ENCODE measurements around the gene RFC2. TPM values are rescaled to one million over a fixed set of nuclear protein-coding genes. Genes with fewer than 3 reads are reported as not detected.
A peak's percentile ranks its signal among the peaks of the same experiment; 100 is the strongest.
"Not testable (repeated sequence)": the region's sequence is repeated elsewhere in the genome, so short reads cannot be mapped to it uniquely, and the experiment has no call there.

Gene RFC2
- total RNA-seq, 2 experiments from 2014 or later = 52.2 to 62.9 TPM

DNA sequence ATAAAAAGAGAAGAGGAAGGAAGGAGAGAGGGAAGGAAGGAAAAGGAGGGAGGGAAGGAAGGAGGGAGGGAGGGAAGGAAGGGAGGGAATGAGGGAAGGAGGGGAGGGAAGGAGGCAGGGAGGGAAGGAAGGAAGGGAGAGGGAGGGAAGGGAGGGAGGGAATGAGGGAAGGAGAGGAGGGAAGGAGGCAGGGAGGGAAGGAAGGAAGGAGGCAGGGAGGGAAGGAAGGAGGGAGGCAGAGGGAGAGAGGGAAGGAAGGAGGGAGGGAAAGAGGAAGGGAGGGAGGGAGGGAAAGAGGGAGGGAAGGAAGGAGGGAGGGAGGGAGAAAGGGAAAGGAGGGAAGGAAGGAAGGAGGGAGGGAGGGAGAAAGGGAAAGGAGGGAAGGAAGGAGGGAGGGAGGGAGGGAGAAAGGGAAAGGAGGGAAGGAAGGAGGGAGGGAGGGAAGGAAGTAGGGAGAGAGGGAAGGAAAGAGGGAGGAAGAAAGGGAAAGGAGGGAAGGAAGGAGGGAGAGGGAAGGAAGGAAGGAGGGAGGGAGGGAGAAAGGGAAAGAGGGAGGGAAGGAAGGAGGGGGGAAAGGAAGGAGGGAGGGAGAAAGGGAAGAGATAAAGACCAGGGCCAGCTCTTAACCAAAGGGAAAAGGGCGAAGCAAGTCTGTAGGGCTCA lies 50.1 kb downstream of the RFC2 start:
- H3K36me3 Mint-ChIP-seq (ENCODE audit: low read depth) = no peaks in the 10 kb centered on the region
- POLR2A ChIA-PET = no interaction called here
- no peaks in the 10 kb centered on the region for H3K9me3 Mint-ChIP-seq
- no peaks in the 10 kb centered on the region for H3K27me3 Mint-ChIP-seq
- no peak overlapping the region for H3K27ac Mint-ChIP-seq
- peaks cover 26% of the 10 kb centered on the region for H3K4me1 Mint-ChIP-seq
- CTCF ChIA-PET = interaction anchor here (0.6 to 1.0 kb wide), 3 partner anchors 18 to 1336 kb away, joined by 3 to 4 read pairs (median 3); no protein-coding TSS in a partner anchor
- DNase-seq = no peak
- H3K4me3 Mint-ChIP-seq = no peak overlapping the region

DNA sequence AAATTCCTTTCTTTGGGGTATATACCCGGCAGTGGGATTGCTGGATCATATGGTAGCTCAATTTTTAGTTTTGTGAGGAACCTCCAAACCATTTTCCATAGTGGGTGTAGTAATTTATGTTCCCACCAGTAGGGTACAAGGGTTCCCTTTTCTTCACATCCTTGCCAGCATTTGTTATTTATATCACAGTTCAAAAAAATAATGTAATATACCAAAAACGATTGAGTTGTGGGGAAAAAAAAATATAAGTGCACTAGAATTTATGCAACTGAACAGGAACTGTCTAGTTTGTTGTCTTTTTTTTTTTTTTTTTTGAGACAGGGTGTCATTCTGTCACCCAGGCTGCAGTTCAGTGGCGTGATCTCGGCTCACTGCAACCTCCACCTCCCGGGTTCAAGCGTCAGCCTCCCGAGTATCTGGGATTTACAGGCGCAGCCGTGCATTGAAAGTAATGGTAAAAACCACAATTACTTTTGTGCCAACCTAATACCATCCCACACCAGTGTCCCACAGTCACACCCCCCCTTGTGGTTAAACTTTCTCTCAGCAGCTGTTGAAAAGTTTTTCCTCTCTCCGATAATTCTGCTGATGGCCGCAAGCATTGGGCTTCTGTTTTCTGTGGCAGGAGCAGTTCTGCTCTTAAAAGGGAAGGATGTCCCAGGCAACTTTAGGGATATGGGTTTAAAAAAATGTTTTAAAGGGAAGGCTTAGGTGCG lies 51.2 kb downstream of the RFC2 start:
- no peaks in the 10 kb centered on the region for H3K27me3 Mint-ChIP-seq
- H3K9me3 Mint-ChIP-seq = no peaks in the 10 kb centered on the region
- ChIA-PET CTCF (interaction anchor here (0.6 to 1.0 kb wide), 3 partner anchors 363 to 1861 kb away, joined by 3 to 4 read pairs (median 3); no protein-coding TSS in a partner anchor), POLR2A (no interaction called here)
- H3K4me1 Mint-ChIP-seq = peaks cover 22% of the 10 kb centered on the region
- H3K27ac Mint-ChIP-seq = no peak overlapping the region
- no peaks in the 10 kb centered on the region for H3K36me3 Mint-ChIP-seq (ENCODE audit: low read depth)
- no peak overlapping the region for H3K4me3 Mint-ChIP-seq
- no peak for DNase-seq

DNA sequence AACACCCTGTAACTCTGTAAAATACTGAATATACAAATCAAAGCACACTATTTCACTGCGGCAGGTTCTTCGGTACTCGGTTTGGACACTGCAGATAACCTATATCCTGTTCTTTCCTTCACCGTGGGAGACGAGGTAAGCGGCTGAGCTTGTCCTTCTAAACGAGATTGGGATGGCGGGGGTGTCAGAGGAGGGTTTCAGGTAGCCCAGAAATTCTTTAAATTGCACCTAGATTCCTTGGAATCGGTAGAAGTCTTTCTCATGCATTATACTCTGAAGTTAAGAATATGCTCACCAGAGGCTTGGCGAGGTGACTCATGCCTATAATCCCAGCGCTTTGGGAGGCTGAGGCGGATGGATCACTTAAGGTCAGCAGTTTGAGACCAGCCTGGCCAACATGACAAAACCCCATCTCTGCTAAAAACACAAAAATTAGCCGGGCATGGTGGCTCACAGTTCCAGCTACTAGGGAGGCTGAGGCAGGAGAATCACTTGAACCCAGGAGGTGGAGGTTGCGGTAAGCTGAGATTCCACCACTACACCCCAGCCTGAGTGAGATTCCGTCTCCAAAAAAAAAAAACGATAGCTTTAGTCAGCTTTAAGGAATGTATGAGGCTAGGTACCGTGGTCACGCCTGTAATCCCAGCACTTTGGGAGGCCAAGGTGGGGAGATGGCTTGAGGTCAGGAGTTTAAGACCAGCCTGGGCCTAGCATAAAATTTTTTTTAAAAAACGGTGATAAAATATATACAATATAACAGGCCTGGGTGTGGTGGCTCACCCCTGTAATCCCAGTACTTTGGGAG lies 54.4 kb downstream of the RFC2 start:
- no peaks in the 10 kb centered on the region for H3K27me3 Mint-ChIP-seq
- ChIA-PET CTCF (interaction anchor here (0.8 kb wide), 1 partner anchor 8 kb away, joined by 3 read pairs; no protein-coding TSS in a partner anchor), POLR2A (interaction anchor here (0.7 kb wide), 1 partner anchor 55 kb away, joined by 4 read pairs; no protein-coding TSS in a partner anchor)
- H3K36me3 Mint-ChIP-seq (ENCODE audit: low read depth) = peaks cover 18% of the 10 kb centered on the region
- H3K4me3 Mint-ChIP-seq = no peak overlapping the region
- H3K9me3 Mint-ChIP-seq = no peaks in the 10 kb centered on the region
- H3K4me1 Mint-ChIP-seq = peaks cover 19% of the 10 kb centered on the region
- no peak for DNase-seq
- peak overlapping the region; percentile 15 for H3K27ac Mint-ChIP-seq

DNA sequence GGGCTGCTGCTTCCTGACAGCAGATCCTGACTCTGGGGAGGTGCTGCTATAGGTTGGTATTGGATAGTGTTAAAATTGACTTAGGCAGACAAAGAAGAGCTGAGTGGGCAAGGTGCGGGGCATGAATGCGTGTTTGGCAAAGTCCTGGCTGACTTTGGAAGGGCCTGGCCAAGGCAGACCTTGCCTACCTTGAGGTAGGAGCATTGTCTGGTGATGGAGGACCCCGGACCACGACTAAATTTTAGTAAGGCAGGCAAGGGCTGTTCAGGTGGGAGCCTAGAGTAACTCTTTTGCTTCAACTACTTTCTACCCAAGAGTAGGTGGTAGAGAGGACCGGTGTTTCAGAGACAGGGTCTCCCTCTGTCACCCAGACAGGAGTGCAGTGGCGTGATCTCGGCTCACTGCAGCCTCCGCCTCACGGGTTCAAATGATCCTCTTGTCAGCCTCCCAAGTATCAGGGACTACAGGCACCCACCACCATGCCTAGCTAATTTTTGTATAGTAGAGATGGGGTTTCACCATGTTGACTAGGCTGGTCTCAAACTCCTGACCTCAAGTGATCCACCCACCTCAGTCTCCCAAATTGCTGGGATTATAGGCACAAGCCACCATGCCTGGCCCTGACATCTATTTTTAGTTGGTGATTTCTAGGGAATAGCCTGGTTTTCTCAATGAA lies 56.6 kb downstream of the RFC2 start:
- POLR2A ChIA-PET = no interaction called here
- H3K9me3 Mint-ChIP-seq = no peaks in the 10 kb centered on the region
- H3K27me3 Mint-ChIP-seq = no peaks in the 10 kb centered on the region
- no peak for DNase-seq
- H3K4me3 Mint-ChIP-seq = no peak overlapping the region
- H3K36me3 Mint-ChIP-seq (ENCODE audit: low read depth) = peaks cover 30% of the 10 kb centered on the region
- peaks cover 11% of the 10 kb centered on the region for H3K4me1 Mint-ChIP-seq
- H3K27ac Mint-ChIP-seq = no peak overlapping the region
- CTCF ChIA-PET = interaction anchor here (0.6 to 2.1 kb wide), 2 partner anchors 9 to 22 kb away, joined by 3 to 7 read pairs; no protein-coding TSS in a partner anchor

DNA sequence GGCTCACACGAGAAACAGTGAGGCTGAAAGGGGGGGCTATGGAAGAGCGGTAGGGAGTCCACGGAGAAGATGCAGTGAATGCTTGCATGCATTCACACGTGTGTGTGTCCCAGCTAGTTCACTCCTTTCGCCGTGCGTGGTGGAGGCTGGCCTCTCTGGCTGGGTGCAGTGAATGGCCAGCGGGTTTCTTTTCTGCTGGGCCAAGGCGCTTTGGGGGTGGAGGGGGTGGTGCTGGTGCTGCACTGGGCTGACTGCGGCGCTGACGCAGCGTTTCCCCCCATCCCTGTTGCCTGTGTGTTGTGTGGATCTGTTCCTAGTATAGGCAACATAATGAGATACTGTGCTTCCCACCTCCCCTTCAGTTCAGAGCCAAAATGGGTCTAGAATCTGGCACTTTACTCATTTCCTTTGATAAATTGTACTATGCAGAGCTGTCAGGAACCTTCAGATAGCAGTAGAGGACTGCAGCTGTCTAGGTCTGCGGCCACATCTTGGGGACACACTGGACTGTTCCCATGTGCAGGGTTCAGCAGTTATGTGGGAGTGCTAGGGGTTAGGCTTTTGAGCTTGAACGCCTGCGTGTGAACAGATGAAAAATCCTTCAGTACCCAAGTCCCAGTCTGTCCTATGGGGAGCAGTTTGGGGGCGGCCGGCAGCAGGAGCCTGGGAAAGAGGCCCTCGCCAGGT lies 58.1 kb downstream of the RFC2 start:
- H3K27me3 Mint-ChIP-seq, DNase-seq, POLR2A ChIA-PET, H3K4me3 Mint-ChIP-seq, H3K9me3 Mint-ChIP-seq, CTCF ChIA-PET: not testable (repeated sequence)
- H3K4me1 Mint-ChIP-seq = peaks cover 10% of the 10 kb centered on the region
- peaks cover 40% of the 10 kb centered on the region for H3K36me3 Mint-ChIP-seq (ENCODE audit: low read depth)
- H3K27ac Mint-ChIP-seq = peak overlapping the region; percentile 82

DNA sequence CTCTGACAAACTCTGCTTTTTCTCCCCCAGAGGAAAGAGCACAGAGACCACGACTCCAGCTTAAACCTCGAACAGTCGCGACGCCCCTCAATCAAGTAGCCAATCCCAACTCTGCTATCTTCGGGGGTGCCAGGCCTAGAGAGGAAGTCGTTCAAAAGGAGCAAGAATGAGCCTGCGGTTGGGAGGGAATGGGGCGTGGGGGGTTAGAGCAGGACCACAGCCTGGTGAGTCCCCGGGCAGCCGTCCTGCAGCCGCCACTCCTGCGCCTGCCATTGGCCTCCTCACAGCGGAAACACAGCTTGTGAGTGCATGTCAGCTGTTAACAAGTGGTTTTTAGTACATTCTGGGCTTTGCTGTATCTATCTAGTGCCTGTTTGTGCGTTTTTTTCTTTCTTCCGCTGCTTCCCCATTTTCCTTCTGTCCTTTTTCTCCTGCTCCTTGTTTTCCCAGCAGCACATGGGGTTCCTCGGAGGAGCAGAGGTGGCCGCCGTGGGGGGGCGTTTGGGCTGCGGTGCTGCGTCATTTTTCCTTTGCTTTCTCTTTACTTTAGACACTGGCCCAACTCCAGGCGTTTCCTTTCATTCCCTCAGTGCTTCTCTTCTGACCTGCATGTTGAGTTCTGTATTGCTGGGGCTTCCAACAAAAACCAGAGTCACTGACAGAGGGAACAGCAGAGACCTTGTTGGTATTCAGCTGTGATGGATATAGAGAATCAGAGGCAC lies 58.9 kb downstream of the RFC2 start:
- DNase-seq, H3K4me3 Mint-ChIP-seq, H3K9me3 Mint-ChIP-seq, H3K27me3 Mint-ChIP-seq, POLR2A ChIA-PET, CTCF ChIA-PET: not testable (repeated sequence)
- Mint-ChIP-seq H3K4me1 (peaks cover 10% of the 10 kb centered on the region), H3K36me3 (ENCODE audit: low read depth) (peaks cover 44% of the 10 kb centered on the region), H3K27ac (peak overlapping the region; percentile 66)

DNA sequence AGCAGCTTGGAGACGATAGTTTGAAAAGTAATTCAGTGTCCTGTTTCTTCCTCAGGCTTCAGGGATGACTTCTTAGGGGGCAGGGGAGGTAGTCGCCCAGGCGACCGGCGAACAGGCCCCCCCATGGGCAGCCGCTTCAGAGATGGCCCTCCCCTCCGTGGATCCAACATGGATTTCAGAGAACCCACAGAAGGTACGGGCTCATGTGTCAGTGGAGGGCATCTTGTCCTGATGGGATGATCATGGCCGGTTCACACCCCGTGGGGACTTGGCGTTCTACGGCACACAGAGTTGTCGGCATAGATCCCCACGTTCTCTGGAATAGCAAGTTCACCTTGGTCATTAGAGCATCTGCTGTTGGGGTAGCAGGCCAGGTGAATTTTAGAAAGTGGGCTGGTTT lies 59.5 kb downstream of the RFC2 start:
- no peaks in the 10 kb centered on the region for H3K9me3 Mint-ChIP-seq
- peaks cover 48% of the 10 kb centered on the region for H3K36me3 Mint-ChIP-seq (ENCODE audit: low read depth)
- POLR2A ChIA-PET = no interaction called here
- CTCF ChIA-PET = interaction anchor here (2.3 kb wide), 2 partner anchors 11 to 127 kb away, joined by 6 to 11 read pairs; no protein-coding TSS in a partner anchor
- H3K4me1 Mint-ChIP-seq = peaks cover 10% of the 10 kb centered on the region
- no peak for DNase-seq
- no peak overlapping the region for H3K27ac Mint-ChIP-seq
- H3K27me3 Mint-ChIP-seq = no peaks in the 10 kb centered on the region
- H3K4me3 Mint-ChIP-seq = no peak overlapping the region

DNA sequence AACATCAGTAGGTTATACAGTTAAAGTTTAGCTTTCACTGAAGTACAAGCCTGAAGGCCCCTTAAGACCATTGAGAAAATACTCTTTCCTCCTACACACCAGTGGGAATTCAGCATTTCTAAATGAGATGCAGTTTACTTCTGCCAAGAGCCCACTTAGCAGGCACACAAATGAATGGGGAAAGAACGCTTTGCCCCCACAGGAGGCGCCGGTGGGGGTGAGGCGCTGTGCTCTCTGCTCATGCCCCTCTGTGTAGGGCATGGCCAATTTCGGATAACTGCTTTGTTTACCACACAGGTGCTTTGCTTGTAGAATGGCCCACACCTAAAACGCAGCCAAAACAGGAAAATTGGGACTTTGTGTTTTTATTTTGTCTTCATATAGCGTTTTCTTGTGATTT lies 60.3 kb downstream of the RFC2 start:
- Mint-ChIP-seq H3K4me3 (no peak overlapping the region), H3K36me3 (ENCODE audit: low read depth) (peaks cover 54% of the 10 kb centered on the region), H3K9me3 (no peaks in the 10 kb centered on the region), H3K27ac (peak overlapping the region; percentile 5), H3K4me1 (peaks cover 10% of the 10 kb centered on the region), H3K27me3 (no peaks in the 10 kb centered on the region)
- POLR2A ChIA-PET = no interaction called here
- CTCF ChIA-PET = interaction anchor here (0.5 to 2.3 kb wide), 4 partner anchors 12 to 503 kb away, joined by 3 to 11 read pairs (median 8); no protein-coding TSS in a partner anchor
- no peak for DNase-seq

DNA sequence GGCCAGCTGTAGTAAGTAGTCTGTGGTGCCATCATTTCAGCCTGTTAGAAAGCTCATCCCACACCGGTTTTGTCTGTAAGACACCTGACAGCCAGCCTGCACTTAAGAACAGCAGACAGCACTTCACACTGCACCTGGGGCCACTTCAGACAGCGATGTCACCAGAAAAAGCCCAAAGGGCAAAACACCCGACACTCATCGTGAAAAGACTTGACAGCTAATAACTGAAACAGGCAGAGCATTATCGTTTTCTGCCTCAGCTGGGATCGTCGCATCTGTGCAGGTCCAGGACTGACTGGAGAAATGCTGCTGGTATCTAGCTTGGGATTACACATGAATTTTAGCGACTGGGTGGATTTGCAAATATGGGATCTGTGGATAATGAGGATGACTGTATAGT lies 61.1 kb downstream of the RFC2 start:
- Mint-ChIP-seq H3K27ac (no peak overlapping the region), H3K9me3 (no peaks in the 10 kb centered on the region), H3K27me3 (no peaks in the 10 kb centered on the region), H3K4me3 (no peak overlapping the region), H3K36me3 (ENCODE audit: low read depth) (peaks cover 62% of the 10 kb centered on the region), H3K4me1 (peaks cover 12% of the 10 kb centered on the region)
- CTCF ChIA-PET = interaction anchor here (1.8 to 2.3 kb wide), 4 partner anchors 8 to 208 kb away, joined by 5 to 11 read pairs (median 8); no protein-coding TSS in a partner anchor
- POLR2A ChIA-PET = no interaction called here
- no peak for DNase-seq

DNA sequence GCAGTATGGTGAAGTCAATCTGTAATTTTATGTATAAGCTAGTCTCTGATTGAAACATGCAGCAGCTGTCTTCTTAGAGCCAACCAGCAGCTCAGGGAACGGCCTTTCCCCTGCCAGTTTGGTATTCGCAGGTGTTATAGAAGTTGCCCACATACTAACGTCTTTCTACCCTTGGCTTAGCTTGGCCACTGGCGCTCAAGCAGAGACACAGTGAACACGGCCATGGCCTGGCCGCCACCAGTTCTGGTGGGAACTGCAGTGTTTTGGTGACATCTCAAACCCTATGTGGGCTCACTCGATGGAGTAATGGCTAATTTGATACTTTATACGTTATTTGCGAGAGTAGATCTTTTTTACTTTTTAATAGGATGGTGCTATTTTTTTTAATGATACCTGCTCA lies 63.0 kb downstream of the RFC2 start:
- Mint-ChIP-seq H3K36me3 (ENCODE audit: low read depth) (peaks cover 65% of the 10 kb centered on the region), H3K27me3 (no peaks in the 10 kb centered on the region), H3K9me3 (no peaks in the 10 kb centered on the region), H3K27ac (no peak overlapping the region), H3K4me1 (peaks cover 21% of the 10 kb centered on the region), H3K4me3 (no peak overlapping the region)
- CTCF ChIA-PET = interaction anchor here (1.5 to 1.6 kb wide), 2 partner anchors 14 to 15 kb away, joined by 4 read pairs; no protein-coding TSS in a partner anchor
- no peak for DNase-seq
- POLR2A ChIA-PET = no interaction called here

DNA sequence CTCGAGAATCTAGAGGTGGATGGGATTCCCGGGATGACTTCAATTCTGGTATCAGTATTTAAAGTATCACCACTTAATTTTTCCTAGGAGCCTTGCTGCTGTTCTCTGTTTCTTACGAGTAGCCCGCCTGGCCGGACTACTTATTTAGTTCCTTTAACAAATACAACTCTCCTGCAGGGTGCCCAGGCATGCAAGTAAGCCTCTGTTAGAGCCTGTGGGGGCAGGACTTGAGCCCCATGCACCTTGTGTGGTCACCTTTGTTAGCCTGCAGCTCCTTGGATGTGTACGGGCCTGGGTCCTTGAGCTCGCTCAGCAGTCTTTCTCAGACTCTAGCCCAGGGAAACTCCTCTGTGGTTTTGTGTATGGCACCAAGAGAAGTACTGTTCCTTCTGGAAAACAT lies 63.9 kb downstream of the RFC2 start:
- ChIA-PET CTCF (interaction anchor here (0.5 to 1.6 kb wide), 4 partner anchors 10 to 193 kb away, joined by 3 to 5 read pairs (median 4); no protein-coding TSS in a partner anchor), POLR2A (no interaction called here)
- no peak for DNase-seq
- H3K4me3 Mint-ChIP-seq = no peak overlapping the region
- H3K4me1 Mint-ChIP-seq = peaks cover 28% of the 10 kb centered on the region
- no peaks in the 10 kb centered on the region for H3K27me3 Mint-ChIP-seq
- no peak overlapping the region for H3K27ac Mint-ChIP-seq
- no peaks in the 10 kb centered on the region for H3K9me3 Mint-ChIP-seq
- H3K36me3 Mint-ChIP-seq (ENCODE audit: low read depth) = peaks cover 60% of the 10 kb centered on the region

Data from activated CD4-positive, alpha-beta T cell treated with anti-CD3 and anti-CD28 coated beads, Interleukin-2, amount 10 ng/mL, durations not matched to agents 7 days and 5 days (primary cell).